ENCODE measurements around the gene NR6A1. TPM values are rescaled to one million over a fixed set of nuclear protein-coding genes. Genes with fewer than 3 reads are reported as not detected.

The NR6A1 gene
- total and polyA plus RNA-seq, 2 experiments from 2014 or later, result 44.2 to 139 TPM

DNA sequence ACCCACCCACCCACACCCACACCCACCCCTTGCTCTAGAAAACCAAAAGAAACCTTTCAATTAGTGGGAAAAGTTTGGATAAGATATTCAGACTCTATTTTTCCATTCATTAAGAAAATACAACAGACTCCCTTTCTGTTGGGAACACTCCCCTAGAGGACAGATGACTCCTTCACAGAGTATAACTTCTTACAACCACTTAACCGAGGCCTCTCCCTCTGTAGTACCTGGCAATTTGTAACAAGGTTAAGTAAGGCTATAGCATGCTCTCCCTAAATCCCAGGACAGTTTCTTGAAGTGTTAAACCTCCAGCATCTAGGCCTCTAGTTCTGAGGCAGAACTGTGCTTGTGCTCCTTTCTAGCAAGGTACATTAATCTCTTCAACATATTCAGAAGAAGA lies 188.0 kb downstream of the NR6A1 start:
- Mint-ChIP-seq H3K27me3 (ENCODE audit: insufficient read depth, low read depth, poor library complexity) (peaks cover 5% of the 10 kb centered on the region), H3K4me1 (peaks cover 48% of the 10 kb centered on the region), H3K4me3 (no peak overlapping the region), H3K36me3 (ENCODE audit: low read depth) (peaks cover 38% of the 10 kb centered on the region), H3K9me3 (peaks cover 5% of the 10 kb centered on the region; the same call in 2 of the 3 replicates), H3K27ac (peak overlapping the region; percentile 60; the same call in 1 of the 2 replicates)
- ATAC-seq (peak; percentile 83), DNase-seq (ENCODE audit: low spot score) (peak; percentile 39)
- H3F3A ChIP-seq (replicated peaks; ENCODE audit: low read depth), result no peaks in the 10 kb centered on the region
- H3K4me3 ChIP-seq, result no peak overlapping the region
- TF ChIP-seq NANOG (IDR thresholded peaks at IDR 0.05; ENCODE audit: borderline replicate concordance) (no peak), ZNF331 (CRISPR knock-in tag; IDR thresholded peaks at IDR 0.05; ENCODE audit: low read depth) (no peak), ZNF114 (CRISPR knock-in tag; IDR thresholded peaks at IDR 0.05) (no peak), JUNB (IDR thresholded peaks at IDR 0.05; ENCODE audit: unreplicated experiment) (no peak)
- TF ChIP-seq, protein P1, sequence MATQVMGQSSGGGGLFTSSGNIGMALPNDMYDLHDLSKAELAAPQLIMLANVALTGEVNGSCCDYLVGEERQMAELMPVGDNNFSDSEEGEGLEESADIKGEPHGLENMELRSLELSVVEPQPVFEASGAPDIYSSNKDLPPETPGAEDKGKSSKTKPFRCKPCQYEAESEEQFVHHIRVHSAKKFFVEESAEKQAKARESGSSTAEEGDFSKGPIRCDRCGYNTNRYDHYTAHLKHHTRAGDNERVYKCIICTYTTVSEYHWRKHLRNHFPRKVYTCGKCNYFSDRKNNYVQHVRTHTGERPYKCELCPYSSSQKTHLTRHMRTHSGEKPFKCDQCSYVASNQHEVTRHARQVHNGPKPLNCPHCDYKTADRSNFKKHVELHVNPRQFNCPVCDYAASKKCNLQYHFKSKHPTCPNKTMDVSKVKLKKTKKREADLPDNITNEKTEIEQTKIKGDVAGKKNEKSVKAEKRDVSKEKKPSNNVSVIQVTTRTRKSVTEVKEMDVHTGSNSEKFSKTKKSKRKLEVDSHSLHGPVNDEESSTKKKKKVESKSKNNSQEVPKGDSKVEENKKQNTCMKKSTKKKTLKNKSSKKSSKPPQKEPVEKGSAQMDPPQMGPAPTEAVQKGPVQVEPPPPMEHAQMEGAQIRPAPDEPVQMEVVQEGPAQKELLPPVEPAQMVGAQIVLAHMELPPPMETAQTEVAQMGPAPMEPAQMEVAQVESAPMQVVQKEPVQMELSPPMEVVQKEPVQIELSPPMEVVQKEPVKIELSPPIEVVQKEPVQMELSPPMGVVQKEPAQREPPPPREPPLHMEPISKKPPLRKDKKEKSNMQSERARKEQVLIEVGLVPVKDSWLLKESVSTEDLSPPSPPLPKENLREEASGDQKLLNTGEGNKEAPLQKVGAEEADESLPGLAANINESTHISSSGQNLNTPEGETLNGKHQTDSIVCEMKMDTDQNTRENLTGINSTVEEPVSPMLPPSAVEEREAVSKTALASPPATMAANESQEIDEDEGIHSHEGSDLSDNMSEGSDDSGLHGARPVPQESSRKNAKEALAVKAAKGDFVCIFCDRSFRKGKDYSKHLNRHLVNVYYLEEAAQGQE (IDR thresholded peaks at IDR 0.05; ENCODE audit: unreplicated experiment), result no peak
- TF ChIP-seq, protein P2, sequence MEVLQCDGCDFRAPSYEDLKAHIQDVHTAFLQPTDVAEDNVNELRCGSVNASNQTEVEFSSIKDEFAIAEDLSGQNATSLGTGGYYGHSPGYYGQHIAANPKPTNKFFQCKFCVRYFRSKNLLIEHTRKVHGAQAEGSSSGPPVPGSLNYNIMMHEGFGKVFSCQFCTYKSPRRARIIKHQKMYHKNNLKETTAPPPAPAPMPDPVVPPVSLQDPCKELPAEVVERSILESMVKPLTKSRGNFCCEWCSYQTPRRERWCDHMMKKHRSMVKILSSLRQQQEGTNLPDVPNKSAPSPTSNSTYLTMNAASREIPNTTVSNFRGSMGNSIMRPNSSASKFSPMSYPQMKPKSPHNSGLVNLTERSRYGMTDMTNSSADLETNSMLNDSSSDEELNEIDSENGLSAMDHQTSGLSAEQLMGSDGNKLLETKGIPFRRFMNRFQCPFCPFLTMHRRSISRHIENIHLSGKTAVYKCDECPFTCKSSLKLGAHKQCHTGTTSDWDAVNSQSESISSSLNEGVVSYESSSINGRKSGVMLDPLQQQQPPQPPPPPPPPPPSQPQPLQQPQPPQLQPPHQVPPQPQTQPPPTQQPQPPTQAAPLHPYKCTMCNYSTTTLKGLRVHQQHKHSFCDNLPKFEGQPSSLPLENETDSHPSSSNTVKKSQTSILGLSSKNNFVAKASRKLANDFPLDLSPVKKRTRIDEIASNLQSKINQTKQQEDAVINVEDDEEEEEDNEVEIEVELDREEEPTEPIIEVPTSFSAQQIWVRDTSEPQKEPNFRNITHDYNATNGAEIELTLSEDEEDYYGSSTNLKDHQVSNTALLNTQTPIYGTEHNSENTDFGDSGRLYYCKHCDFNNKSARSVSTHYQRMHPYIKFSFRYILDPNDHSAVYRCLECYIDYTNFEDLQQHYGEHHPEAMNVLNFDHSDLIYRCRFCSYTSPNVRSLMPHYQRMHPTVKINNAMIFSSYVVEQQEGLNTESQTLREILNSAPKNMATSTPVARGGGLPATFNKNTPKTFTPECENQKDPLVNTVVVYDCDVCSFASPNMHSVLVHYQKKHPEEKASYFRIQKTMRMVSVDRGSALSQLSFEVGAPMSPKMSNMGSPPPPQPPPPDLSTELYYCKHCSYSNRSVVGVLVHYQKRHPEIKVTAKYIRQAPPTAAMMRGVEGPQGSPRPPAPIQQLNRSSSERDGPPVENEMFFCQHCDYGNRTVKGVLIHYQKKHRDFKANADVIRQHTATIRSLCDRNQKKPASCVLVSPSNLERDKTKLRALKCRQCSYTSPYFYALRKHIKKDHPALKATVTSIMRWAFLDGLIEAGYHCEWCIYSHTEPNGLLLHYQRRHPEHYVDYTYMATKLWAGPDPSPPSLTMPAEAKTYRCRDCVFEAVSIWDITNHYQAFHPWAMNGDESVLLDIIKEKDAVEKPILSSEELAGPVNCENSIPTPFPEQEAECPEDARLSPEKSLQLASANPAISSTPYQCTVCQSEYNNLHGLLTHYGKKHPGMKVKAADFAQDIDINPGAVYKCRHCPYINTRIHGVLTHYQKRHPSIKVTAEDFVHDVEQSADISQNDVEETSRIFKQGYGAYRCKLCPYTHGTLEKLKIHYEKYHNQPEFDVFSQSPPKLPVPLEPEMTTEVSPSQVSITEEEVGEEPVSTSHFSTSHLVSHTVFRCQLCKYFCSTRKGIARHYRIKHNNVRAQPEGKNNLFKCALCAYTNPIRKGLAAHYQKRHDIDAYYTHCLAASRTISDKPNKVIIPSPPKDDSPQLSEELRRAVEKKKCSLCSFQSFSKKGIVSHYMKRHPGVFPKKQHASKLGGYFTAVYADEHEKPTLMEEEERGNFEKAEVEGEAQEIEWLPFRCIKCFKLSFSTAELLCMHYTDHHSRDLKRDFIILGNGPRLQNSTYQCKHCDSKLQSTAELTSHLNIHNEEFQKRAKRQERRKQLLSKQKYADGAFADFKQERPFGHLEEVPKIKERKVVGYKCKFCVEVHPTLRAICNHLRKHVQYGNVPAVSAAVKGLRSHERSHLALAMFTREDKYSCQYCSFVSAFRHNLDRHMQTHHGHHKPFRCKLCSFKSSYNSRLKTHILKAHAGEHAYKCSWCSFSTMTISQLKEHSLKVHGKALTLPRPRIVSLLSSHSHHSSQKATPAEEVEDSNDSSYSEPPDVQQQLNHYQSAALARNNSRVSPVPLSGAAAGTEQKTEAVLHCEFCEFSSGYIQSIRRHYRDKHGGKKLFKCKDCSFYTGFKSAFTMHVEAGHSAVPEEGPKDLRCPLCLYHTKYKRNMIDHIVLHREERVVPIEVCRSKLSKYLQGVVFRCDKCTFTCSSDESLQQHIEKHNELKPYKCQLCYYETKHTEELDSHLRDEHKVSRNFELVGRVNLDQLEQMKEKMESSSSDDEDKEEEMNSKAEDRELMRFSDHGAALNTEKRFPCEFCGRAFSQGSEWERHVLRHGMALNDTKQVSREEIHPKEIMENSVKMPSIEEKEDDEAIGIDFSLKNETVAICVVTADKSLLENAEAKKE (CRISPR knock-in tag; IDR thresholded peaks at IDR 0.05), result no peak
- TF ChIP-seq, protein P3, sequence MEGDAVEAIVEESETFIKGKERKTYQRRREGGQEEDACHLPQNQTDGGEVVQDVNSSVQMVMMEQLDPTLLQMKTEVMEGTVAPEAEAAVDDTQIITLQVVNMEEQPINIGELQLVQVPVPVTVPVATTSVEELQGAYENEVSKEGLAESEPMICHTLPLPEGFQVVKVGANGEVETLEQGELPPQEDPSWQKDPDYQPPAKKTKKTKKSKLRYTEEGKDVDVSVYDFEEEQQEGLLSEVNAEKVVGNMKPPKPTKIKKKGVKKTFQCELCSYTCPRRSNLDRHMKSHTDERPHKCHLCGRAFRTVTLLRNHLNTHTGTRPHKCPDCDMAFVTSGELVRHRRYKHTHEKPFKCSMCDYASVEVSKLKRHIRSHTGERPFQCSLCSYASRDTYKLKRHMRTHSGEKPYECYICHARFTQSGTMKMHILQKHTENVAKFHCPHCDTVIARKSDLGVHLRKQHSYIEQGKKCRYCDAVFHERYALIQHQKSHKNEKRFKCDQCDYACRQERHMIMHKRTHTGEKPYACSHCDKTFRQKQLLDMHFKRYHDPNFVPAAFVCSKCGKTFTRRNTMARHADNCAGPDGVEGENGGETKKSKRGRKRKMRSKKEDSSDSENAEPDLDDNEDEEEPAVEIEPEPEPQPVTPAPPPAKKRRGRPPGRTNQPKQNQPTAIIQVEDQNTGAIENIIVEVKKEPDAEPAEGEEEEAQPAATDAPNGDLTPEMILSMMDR (conservative IDR thresholded peaks at IDR 0.05; ENCODE audit: low read depth in 2 of 2), result 0 out of 4 replicates have a peak, but pooled peaks of 1 of the 2 experiments have one; percentile 12
- peaks cover 23% of the 10 kb centered on the region for H3K4me1 ChIP-seq (ENCODE audit: insufficient read depth)
- H3K79me2 ChIP-seq (replicated peaks; ENCODE audit: insufficient read depth), result peaks cover 68% of the 10 kb centered on the region
- no peak overlapping the region for H2AFZ ChIP-seq
- H3K27ac ChIP-seq (ENCODE audit: low read depth), result peak overlapping the region; percentile 73; the same call in 1 of the 2 replicates
- H4K20me1 ChIP-seq (replicated peaks; ENCODE audit: insufficient read depth), result peaks cover 3% of the 10 kb centered on the region; the same call in 1 of the 2 replicates
- H3K27me3 ChIP-seq (ENCODE audit: insufficient read depth), result no peaks in the 10 kb centered on the region
- H3K36me3 ChIP-seq (ENCODE audit: insufficient read depth), result no peaks in the 10 kb centered on the region
- H3K4me2 ChIP-seq, result no peak overlapping the region
- 0 out of 2 replicates have a peak, but pooled peaks cover 4% of the 10 kb centered on the region for H3K9me2 ChIP-seq (ENCODE audit: insufficient read depth)
